Adrenal gland (tissue), 12 donors: ENCODE measurements around the gene C20orf202. TPM values are rescaled to one million over a fixed set of nuclear protein-coding genes. Genes with fewer than 3 reads are reported as not detected.

Source experiments
- DNase-seq, 7 donors: peaks; one replicate each; pipeline ENCODE4 v3.0.0-alpha.2; 2019 to 2020
- H3K27ac ChIP-seq, 5 donors: fragments of 200-600 bp; sonication (generic) in 4 of 5; 1 replicate in 3 of 5; 2 replicates in 2 of 5; pipeline versions ENCODE4 v1.5.1 to v1.8.0; 2016 to 2020; ENCODE audit warnings: mild to moderate bottlenecking in 1 of 5
- H3K27me3 ChIP-seq: fragments of 200-600 bp; 2 replicates; pipeline ENCODE4 v1.8.0; 2021
- H3K36me3 ChIP-seq, 2 donors: fragments of 200-600 bp; replicated peaks in 1 of 2; 1 replicate in 1 of 2; 2 replicates in 1 of 2; pipeline versions ENCODE4 v1.5.1 to v1.8.0; 2018 to 2022
- H3K4me1 ChIP-seq, 2 donors: fragments of 200-600 bp; replicated peaks in 1 of 2; 1 replicate in 1 of 2; 2 replicates in 1 of 2; pipeline versions ENCODE4 v1.5.1 to v1.8.0; 2018 to 2021
- H3K4me3 ChIP-seq, 4 donors: fragments of 200-600 bp; sonication (generic) in 3 of 4; one replicate each; pipeline ENCODE4 v1.5.1; 2016 to 2018
- H3K9me3 ChIP-seq, 3 donors: fragments of 200-600 bp; sonication (generic) in 1 of 3; replicated peaks in 1 of 3; 1 replicate in 2 of 3; 2 replicates in 1 of 3; pipeline versions ENCODE4 v1.5.1 to v1.8.0; 2016 to 2021
- CTCF ChIP-seq, 6 experiments: fragments of 450-650 bp in 4 of 6; fragments of 200-600 bp in 2 of 6; sonication (generic) in 1 of 6; IDR thresholded peaks; 1 replicate in 5 of 6; 2 replicates in 1 of 6; pipeline versions ENCODE4 v1.5.1 to v1.8.0; 2016 to 2021; ENCODE audit warnings: antibody characterized with exemption in 6 of 6, mild to moderate bottlenecking in 2 of 6, moderate library complexity in 1 of 6
- POLR2A ChIP-seq, 2 donors: fragments of 450-650 bp; IDR thresholded peaks; one replicate each; pipeline ENCODE4 v1.6.1; 2017; ENCODE audit warnings: antibody characterized with exemption in 2 of 2, mild to moderate bottlenecking in 2 of 2, moderate library complexity in 1 of 2
- WGBS, 4 donors: extraction: QIAGEN DNeasy Blood & Tissue Kit in 2 of 4; methylation state at CpG; one replicate each; pipeline versions ENCODE4 v1.1.5 to v1.1.7; 2013 to 2017; 5-methylcytosine and 5-hydroxymethylcytosine counted together
- intact Hi-C, 2 donors: fragments of 100-400 bp; cut with DNase I; formaldehyde crosslinking; loops; one replicate each; pipeline versions ENCODE4 v1.14.1 to v1.15.0; 2022 to 2023
- polyA plus RNA-seq, 3 donors: library from polyadenylated mRNA; stranded (reverse); fragments of 200-250 nt in 2 of 3; fragments of 350-450 nt in 1 of 3; fragmentation: Illumina TruSeq in 1 of 3; extraction: RNeasy Lipid Tissue Mini Kit (QIAGEN cat#74804) in 1 of 3; gene quantifications; one replicate each; pipeline ENCODE4 v1.2.3, GENCODE V29; 2013 to 2014
- total RNA-seq, 9 donors: library from RNA; depleted of rRNA in 4 of 9; stranded (reverse); fragments of >200 nt in 4 of 9; fragments of 120-200 nt in 1 of 9; fragmentation: NEBNext Ultra II Directional in 1 of 9; extraction: Animal tissue kit (Norgen Biotek cat#: 25700) in 1 of 9; gene quantifications; one replicate each; pipeline versions ENCODE4 v1.1.0 to v1.2.4, GENCODE V29; 2013 to 2023
- donor health status: healthy with polysubstance abuse.
- donor health status: Bipolar disorder and iron deficiency.
- donor health status: DM: yes; HTN: yes; CAD: no.
- donor health status: DM: no; HTN: no; CAD: no.
- donor health status: DM: no; HTN: no; CAD: no.
- donor health status: DM: yes; HTN: yes; CAD: no.

C20orf202 gene
- total and polyA plus RNA-seq, 12 donors, result 0.17 to 0.95 (median 0.36) TPM; not detected in 3

- H3K27me3 ChIP-seq, result peaks cover 3% of the 10 kb centered on the region
- H3K4me1 ChIP-seq, result peaks cover 4 to 6% of the 10 kb centered on the region in 2 donors
- H3K27ac ChIP-seq, result no peak overlapping the region
- WGBS, 4 donors, result 93 to 100% (median 98%) methylated on average over 1 of the region's 1 CpG
- H3K36me3 ChIP-seq, result no peaks in the 10 kb centered on the region
- H3K9me3 ChIP-seq, result no peaks in the 10 kb centered on the region
- H3K4me3 ChIP-seq, result no peak overlapping the region
- DNase-seq, result no peak
- TF ChIP-seq CTCF (IDR thresholded peaks at IDR 0.05) (no peak), POLR2A (IDR thresholded peaks at IDR 0.05) (no peak)
- intact Hi-C loops, result no loop called here
Measured at GRCh38 chr20:1188347-1188746, 14.9 kb upstream of the C20orf202 start.

GRCh38 chr20:1189827-1190226, 13.4 kb upstream of the C20orf202 start:
- H3K4me3 ChIP-seq, result no peak overlapping the region
- H3K36me3 ChIP-seq, result no peaks in the 10 kb centered on the region
- no peak for TF ChIP-seq CTCF (IDR thresholded peaks at IDR 0.05)
- TF ChIP-seq POLR2A (IDR thresholded peaks at IDR 0.05), result no peak
- H3K27ac ChIP-seq, result no peak overlapping the region
- no peaks in the 10 kb centered on the region for H3K9me3 ChIP-seq
- intact Hi-C loops, result loop anchor here in 1 of 2 donors (10.0 kb wide), 1 partner anchor 225 kb away; no protein-coding TSS in a partner anchor
- H3K27me3 ChIP-seq, result peaks cover 3% of the 10 kb centered on the region
- WGBS, 4 donors, result 56 to 76% (median 64%) methylated on average over 1 of the region's 1 CpG
- DNase-seq, result no peak
- H3K4me1 ChIP-seq, result peaks cover 2 to 3% of the 10 kb centered on the region in 2 donors

- no peak overlapping the region for H3K27ac ChIP-seq
- H3K4me3 ChIP-seq, result no peak overlapping the region
- TF ChIP-seq POLR2A (IDR thresholded peaks at IDR 0.05) (no peak), CTCF (IDR thresholded peaks at IDR 0.05) (no peak)
- no peak for DNase-seq
- H3K9me3 ChIP-seq, result no peaks in the 10 kb centered on the region
- no peaks in the 10 kb centered on the region for H3K36me3 ChIP-seq
- no peaks in the 10 kb centered on the region for H3K27me3 ChIP-seq
- WGBS, 4 donors, result 82 to 89% (median 84%) methylated on average over 3 of the region's 3 CpGs
- H3K4me1 ChIP-seq, result no peaks in the 10 kb centered on the region
- intact Hi-C loops, result loop anchor here in 1 of 2 donors (10.0 kb wide), 1 partner anchor 226 kb away; no protein-coding TSS in a partner anchor
Measured at GRCh38 chr20:1190847-1191246, 12.4 kb upstream of the C20orf202 start.

- no peak overlapping the region for H3K4me3 ChIP-seq
- intact Hi-C loops, result loop anchor here in 1 of 2 donors (10.0 kb wide), 1 partner anchor 226 kb away; no protein-coding TSS in a partner anchor
- no peaks in the 10 kb centered on the region for H3K36me3 ChIP-seq
- no peaks in the 10 kb centered on the region for H3K4me1 ChIP-seq
- no peaks in the 10 kb centered on the region for H3K27me3 ChIP-seq
- no peaks in the 10 kb centered on the region for H3K9me3 ChIP-seq
- H3K27ac ChIP-seq, result no peak overlapping the region
- TF ChIP-seq CTCF (IDR thresholded peaks at IDR 0.05) (no peak), POLR2A (IDR thresholded peaks at IDR 0.05) (no peak)
- WGBS, 4 donors, result 86 to 94% (median 90%) methylated on average over 3 of the region's 3 CpGs
- DNase-seq, result no peak
Measured at GRCh38 chr20:1191299-1191698, 12.0 kb upstream of the C20orf202 start.
